HEK293 (cell line): ENCODE data around the gene C2.

Experiments
- CTCF ChIA-PET: fragments of 350-600 bp; formaldehyde crosslinking; extraction: SDS; loops from one replicate; lab custom pipeline; 2021; ENCODE audit warnings: antibody characterized with exemption; lab: Yijun Ruan, JAX
- POLR2A ChIA-PET: fragments of 300-600 bp; formaldehyde crosslinking; extraction: SDS; loops from one replicate; lab custom pipeline; 2020; ENCODE audit warnings: antibody characterized with exemption, inconsistent platforms; lab: Yijun Ruan, JAX
- H3K27ac ChIP-seq: fragments of 200-500 bp; sonication (Bioruptor generic); 2 replicates; pipeline ENCODE4 v1.5.1; 2014; ENCODE audit warnings: low read depth, low read length, control low read depth, inconsistent platforms; ENCODE audit errors: extremely low read depth
- H3K36me3 ChIP-seq, 2 experiments: fragments of 200-500 bp in 1 of 2; sonication (Bioruptor generic) in 1 of 2; 1 replicate in 1 of 2; 2 replicates in 1 of 2; pipeline ENCODE4 v1.5.1; 2014 to 2017; ENCODE audit warnings: inconsistent platforms in 2 of 2, low read length in 2 of 2; ENCODE audit not compliant: control insufficient read depth in 2 of 2, insufficient read depth in 1 of 2
- H3K4me1 ChIP-seq: fragments of 200-500 bp; sonication (Bioruptor generic); 2 replicates; pipeline ENCODE4 v1.5.1; 2014; ENCODE audit warnings: mild to moderate bottlenecking, low read length, inconsistent platforms; ENCODE audit not compliant: control insufficient read depth, insufficient read depth
- H3K4me3 ChIP-seq: 2 replicates; pipeline ENCODE4 v1.5.1; 2011; ENCODE audit warnings: low read depth, mild to moderate bottlenecking, control low read depth, low read length, moderate library complexity
- H3K9me3 ChIP-seq: fragments of 200-500 bp; sonication (Bioruptor generic); 2 replicates; pipeline ENCODE4 v1.5.1; 2014; ENCODE audit warnings: low read depth, low read length, inconsistent platforms; ENCODE audit not compliant: control insufficient read depth, insufficient read depth
- MZF1 ChIP-seq: fragments of 450-650 bp; formaldehyde crosslinking; IDR thresholded peaks from 2 replicates; pipeline ENCODE4 v1.5.1; 2017; ENCODE audit warnings: missing biosample characterization, missing genetic modification characterization, borderline replicate concordance
- ZBTB17 ChIP-seq: fragments of 450-650 bp; formaldehyde crosslinking; IDR thresholded peaks from 2 replicates; pipeline ENCODE4 v1.5.1; 2016; ENCODE audit warnings: missing biosample characterization, missing genetic modification characterization
- ZFP41 ChIP-seq: fragments of 450-650 bp; formaldehyde crosslinking; IDR thresholded peaks from 2 replicates; pipeline ENCODE4 v1.5.1; 2016; ENCODE audit warnings: missing biosample characterization, missing genetic modification characterization, borderline replicate concordance
- ZNF121 ChIP-seq: fragments of 450-650 bp; formaldehyde crosslinking; IDR thresholded peaks from 2 replicates; pipeline ENCODE4 v1.5.1; 2016; ENCODE audit warnings: missing biosample characterization, missing genetic modification characterization
- ZNF138 ChIP-seq: fragments of 450-650 bp; formaldehyde crosslinking; IDR thresholded peaks from 2 replicates; pipeline ENCODE4 v1.5.1; 2016; ENCODE audit warnings: missing biosample characterization, missing genetic modification characterization, borderline replicate concordance
- ZNF202 ChIP-seq: fragments of 450-650 bp; formaldehyde crosslinking; IDR thresholded peaks from 2 replicates; pipeline ENCODE4 v1.5.1; 2016; ENCODE audit warnings: missing biosample characterization, missing genetic modification characterization, borderline replicate concordance
- ZNF274 ChIP-seq, 2 experiments: fragments of 200-500 bp in 1 of 2; fragments of 450-650 bp in 1 of 2; sonication (Bioruptor generic) in 1 of 2; formaldehyde crosslinking in 1 of 2; IDR thresholded peaks; 2 replicates each; pipeline versions ENCODE4 v1.5.1 to v1.6.1; 2014 to 2016; ENCODE audit warnings: borderline replicate concordance in 1 of 2, inconsistent platforms in 1 of 2, low read length in 1 of 2, missing biosample characterization in 1 of 2, missing genetic modification characterization in 1 of 2
- ZNF302 ChIP-seq: fragments of 450-650 bp; formaldehyde crosslinking; IDR thresholded peaks from 2 replicates; pipeline ENCODE4 v1.5.1; 2016; ENCODE audit warnings: missing biosample characterization, missing genetic modification characterization, low read depth
- ZNF324 ChIP-seq: fragments of 450-650 bp; formaldehyde crosslinking; IDR thresholded peaks from 2 replicates; pipeline ENCODE4 v1.5.1; 2016; ENCODE audit warnings: missing biosample characterization, missing genetic modification characterization
- ZNF404 ChIP-seq: fragments of 450-650 bp; formaldehyde crosslinking; IDR thresholded peaks from 2 replicates; pipeline ENCODE4 v1.5.1; 2017; ENCODE audit warnings: missing biosample characterization, missing genetic modification characterization
- ZNF610 ChIP-seq: fragments of 450-650 bp; formaldehyde crosslinking; IDR thresholded peaks from 2 replicates; pipeline ENCODE4 v1.5.1; 2016; ENCODE audit warnings: missing biosample characterization, missing genetic modification characterization, borderline replicate concordance
- ZNF654 ChIP-seq: fragments of 450-650 bp; formaldehyde crosslinking; IDR thresholded peaks from 2 replicates; pipeline ENCODE4 v1.5.1; 2016; ENCODE audit warnings: low read depth, missing biosample characterization, missing genetic modification characterization
- ZNF777 ChIP-seq: fragments of 450-650 bp; formaldehyde crosslinking; IDR thresholded peaks from 2 replicates; pipeline ENCODE4 v1.5.1; 2017; ENCODE audit warnings: missing biosample characterization, missing genetic modification characterization, borderline replicate concordance
- ZSCAN23 ChIP-seq: fragments of 450-650 bp; formaldehyde crosslinking; IDR thresholded peaks from 2 replicates; pipeline ENCODE4 v1.5.1; 2016; ENCODE audit warnings: missing biosample characterization, missing genetic modification characterization
- ZSCAN30 ChIP-seq: fragments of 450-650 bp; IDR thresholded peaks from 2 replicates; pipeline ENCODE4 v1.5.1; 2018; ENCODE audit warnings: missing biosample characterization, mild to moderate bottlenecking, missing genetic modification characterization, moderate library complexity
- TF ChIP-seq, protein P1 (sequence below): fragments of 450-650 bp; formaldehyde crosslinking; IDR thresholded peaks from 2 replicates; pipeline ENCODE4 v1.5.1; 2016; ENCODE audit warnings: missing biosample characterization, missing genetic modification characterization
- TF ChIP-seq, protein P2 (sequence below): fragments of 450-650 bp; formaldehyde crosslinking; IDR thresholded peaks from 2 replicates; pipeline ENCODE4 v1.5.1; 2016; ENCODE audit warnings: missing biosample characterization, missing genetic modification characterization
- TF ChIP-seq, protein P3 (sequence below): fragments of 450-650 bp; formaldehyde crosslinking; IDR thresholded peaks from 2 replicates; pipeline ENCODE4 v1.5.1; 2017; ENCODE audit warnings: missing biosample characterization, missing genetic modification characterization
- TF ChIP-seq, protein P4 (sequence below): fragments of 450-650 bp; formaldehyde crosslinking; IDR thresholded peaks from 2 replicates; pipeline ENCODE4 v1.5.1; 2017; ENCODE audit warnings: missing biosample characterization, missing genetic modification characterization
- TF ChIP-seq, protein P5 (sequence below): fragments of 450-650 bp; formaldehyde crosslinking; IDR thresholded peaks from 2 replicates; pipeline ENCODE4 v1.5.1; 2016; ENCODE audit warnings: missing biosample characterization, missing genetic modification characterization, borderline replicate concordance

Gene C2

DNA sequence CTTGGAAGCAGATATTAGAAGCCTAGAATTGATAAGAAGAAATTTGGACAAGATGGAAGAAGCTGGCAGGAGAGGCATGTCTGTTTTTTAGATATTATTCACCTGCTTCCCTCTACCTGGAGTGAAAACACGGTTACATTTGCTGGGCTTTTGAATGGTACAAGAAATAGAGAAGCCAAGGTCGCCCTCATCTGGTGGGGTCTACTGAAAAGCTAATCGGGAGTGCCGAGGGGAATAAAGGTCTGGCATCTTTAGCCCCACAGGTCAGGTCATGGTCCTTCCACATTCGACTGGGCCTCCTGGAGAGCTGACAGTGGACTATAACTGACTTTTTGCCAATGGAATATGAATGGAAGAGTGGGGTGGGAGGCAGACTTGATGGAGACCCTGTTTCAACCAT, 4.6 kb upstream of the C2 start:
- CTCF ChIA-PET = interaction anchor here (0.6 to 1.6 kb wide), 12 partner anchors 12 to 324 kb away, joined by 3 to 7 read pairs (median 4); partner anchors contain the start of gene VARS1
- no peak overlapping the region for H3K27ac ChIP-seq
- TF ChIP-seq ZNF654 (tag by site-specific recombination) (peak; percentile 49), ZBTB17 (tag by site-specific recombination) (peak; percentile 46), ZNF302 (tag by site-specific recombination) (no peak)
- TF ChIP-seq, protein P1, sequence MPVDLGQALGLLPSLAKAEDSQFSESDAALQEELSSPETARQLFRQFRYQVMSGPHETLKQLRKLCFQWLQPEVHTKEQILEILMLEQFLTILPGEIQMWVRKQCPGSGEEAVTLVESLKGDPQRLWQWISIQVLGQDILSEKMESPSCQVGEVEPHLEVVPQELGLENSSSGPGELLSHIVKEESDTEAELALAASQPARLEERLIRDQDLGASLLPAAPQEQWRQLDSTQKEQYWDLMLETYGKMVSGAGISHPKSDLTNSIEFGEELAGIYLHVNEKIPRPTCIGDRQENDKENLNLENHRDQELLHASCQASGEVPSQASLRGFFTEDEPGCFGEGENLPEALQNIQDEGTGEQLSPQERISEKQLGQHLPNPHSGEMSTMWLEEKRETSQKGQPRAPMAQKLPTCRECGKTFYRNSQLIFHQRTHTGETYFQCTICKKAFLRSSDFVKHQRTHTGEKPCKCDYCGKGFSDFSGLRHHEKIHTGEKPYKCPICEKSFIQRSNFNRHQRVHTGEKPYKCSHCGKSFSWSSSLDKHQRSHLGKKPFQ (tag by site-specific recombination) = no peak
- TF ChIP-seq, protein P2, sequence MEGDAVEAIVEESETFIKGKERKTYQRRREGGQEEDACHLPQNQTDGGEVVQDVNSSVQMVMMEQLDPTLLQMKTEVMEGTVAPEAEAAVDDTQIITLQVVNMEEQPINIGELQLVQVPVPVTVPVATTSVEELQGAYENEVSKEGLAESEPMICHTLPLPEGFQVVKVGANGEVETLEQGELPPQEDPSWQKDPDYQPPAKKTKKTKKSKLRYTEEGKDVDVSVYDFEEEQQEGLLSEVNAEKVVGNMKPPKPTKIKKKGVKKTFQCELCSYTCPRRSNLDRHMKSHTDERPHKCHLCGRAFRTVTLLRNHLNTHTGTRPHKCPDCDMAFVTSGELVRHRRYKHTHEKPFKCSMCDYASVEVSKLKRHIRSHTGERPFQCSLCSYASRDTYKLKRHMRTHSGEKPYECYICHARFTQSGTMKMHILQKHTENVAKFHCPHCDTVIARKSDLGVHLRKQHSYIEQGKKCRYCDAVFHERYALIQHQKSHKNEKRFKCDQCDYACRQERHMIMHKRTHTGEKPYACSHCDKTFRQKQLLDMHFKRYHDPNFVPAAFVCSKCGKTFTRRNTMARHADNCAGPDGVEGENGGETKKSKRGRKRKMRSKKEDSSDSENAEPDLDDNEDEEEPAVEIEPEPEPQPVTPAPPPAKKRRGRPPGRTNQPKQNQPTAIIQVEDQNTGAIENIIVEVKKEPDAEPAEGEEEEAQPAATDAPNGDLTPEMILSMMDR (tag by site-specific recombination) = peak; percentile 47; the same call in 1 of the 2 replicates
- H3K36me3 ChIP-seq = no peaks in the 10 kb centered on the region
- no peaks in the 10 kb centered on the region for H3K9me3 ChIP-seq
- no peaks in the 10 kb centered on the region for H3K4me1 ChIP-seq
- POLR2A ChIA-PET = interaction anchor here (0.6 to 1.9 kb wide), 7 partner anchors 18 to 425 kb away, joined by 3 to 5 read pairs (median 3); partner anchors contain the start of genes C6orf47, EHMT2 and MICB
- no peak overlapping the region for H3K4me3 ChIP-seq

DNA sequence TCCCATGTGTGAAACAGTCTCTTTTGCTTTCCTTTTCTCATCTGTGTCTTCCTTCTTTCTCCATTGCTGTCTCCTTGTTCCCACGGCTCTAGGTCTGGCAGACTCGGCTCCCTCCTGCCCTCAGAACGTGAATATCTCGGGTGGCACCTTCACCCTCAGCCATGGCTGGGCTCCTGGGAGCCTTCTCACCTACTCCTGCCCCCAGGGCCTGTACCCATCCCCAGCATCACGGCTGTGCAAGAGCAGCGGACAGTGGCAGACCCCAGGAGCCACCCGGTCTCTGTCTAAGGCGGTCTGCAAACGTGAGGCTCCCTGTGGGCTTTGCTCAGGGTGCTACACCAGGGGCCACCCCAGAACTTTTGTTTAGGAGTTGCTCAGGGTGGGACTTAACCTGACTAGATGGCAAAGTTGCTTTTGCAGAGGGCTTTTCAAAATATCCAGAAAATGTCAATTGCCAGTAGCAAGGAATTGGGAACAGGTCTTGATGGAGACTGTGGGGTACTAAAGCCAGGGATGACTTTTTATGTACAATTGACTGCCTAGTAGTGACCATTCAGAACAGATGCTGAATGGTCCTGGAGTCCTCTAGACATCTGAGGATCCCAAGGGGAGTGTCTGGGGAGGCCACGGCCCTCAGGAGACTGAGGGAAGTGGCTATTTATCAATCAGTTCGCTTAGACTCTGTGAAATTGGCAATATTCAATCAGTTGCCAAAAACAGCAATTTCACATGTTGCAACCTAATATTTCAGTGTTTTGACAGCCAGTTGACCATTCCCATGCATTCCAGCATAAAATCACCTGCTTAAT, 550 bp downstream of the C2 start:
- H3K27ac ChIP-seq = no peak overlapping the region
- H3K9me3 ChIP-seq = no peaks in the 10 kb centered on the region
- no peak overlapping the region for H3K4me3 ChIP-seq
- ChIA-PET POLR2A (no interaction called here), CTCF (interaction anchor here (0.9 to 3.4 kb wide), 3 partner anchors 13 to 24 kb away, joined by 3 to 17 read pairs (median 3); no protein-coding TSS in a partner anchor)
- no peaks in the 10 kb centered on the region for H3K4me1 ChIP-seq
- no peaks in the 10 kb centered on the region for H3K36me3 ChIP-seq
- TF ChIP-seq ZNF121 (tag by site-specific recombination) (no peak), ZNF777 (tag by site-specific recombination) (no peak), ZNF202 (tag by site-specific recombination) (no peak), ZFP41 (tag by site-specific recombination) (no peak), ZNF324 (tag by site-specific recombination) (no peak), ZNF274 (IDR thresholded peaks at IDR 0.05; ENCODE audit: low read length) (no peak), ZNF274 (tag by site-specific recombination; IDR thresholded peaks at IDR 0.05; ENCODE audit: borderline replicate concordance) (no peak), ZNF138 (tag by site-specific recombination) (no peak), ZSCAN30 (tag by site-specific recombination) (no peak), MZF1 (tag by site-specific recombination) (no peak), ZNF404 (tag by site-specific recombination) (no peak), ZNF610 (tag by site-specific recombination) (no peak), ZSCAN23 (tag by site-specific recombination) (no peak)
- TF ChIP-seq, protein P3, sequence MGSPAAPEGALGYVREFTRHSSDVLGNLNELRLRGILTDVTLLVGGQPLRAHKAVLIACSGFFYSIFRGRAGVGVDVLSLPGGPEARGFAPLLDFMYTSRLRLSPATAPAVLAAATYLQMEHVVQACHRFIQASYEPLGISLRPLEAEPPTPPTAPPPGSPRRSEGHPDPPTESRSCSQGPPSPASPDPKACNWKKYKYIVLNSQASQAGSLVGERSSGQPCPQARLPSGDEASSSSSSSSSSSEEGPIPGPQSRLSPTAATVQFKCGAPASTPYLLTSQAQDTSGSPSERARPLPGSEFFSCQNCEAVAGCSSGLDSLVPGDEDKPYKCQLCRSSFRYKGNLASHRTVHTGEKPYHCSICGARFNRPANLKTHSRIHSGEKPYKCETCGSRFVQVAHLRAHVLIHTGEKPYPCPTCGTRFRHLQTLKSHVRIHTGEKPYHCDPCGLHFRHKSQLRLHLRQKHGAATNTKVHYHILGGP (tag by site-specific recombination) = no peak
- TF ChIP-seq, protein P4, sequence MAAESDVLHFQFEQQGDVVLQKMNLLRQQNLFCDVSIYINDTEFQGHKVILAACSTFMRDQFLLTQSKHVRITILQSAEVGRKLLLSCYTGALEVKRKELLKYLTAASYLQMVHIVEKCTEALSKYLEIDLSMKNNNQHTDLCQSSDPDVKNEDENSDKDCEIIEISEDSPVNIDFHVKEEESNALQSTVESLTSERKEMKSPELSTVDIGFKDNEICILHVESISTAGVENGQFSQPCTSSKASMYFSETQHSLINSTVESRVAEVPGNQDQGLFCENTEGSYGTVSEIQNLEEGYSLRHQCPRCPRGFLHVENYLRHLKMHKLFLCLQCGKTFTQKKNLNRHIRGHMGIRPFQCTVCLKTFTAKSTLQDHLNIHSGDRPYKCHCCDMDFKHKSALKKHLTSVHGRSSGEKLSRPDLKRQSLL (tag by site-specific recombination) = no peak
- TF ChIP-seq, protein P5, sequence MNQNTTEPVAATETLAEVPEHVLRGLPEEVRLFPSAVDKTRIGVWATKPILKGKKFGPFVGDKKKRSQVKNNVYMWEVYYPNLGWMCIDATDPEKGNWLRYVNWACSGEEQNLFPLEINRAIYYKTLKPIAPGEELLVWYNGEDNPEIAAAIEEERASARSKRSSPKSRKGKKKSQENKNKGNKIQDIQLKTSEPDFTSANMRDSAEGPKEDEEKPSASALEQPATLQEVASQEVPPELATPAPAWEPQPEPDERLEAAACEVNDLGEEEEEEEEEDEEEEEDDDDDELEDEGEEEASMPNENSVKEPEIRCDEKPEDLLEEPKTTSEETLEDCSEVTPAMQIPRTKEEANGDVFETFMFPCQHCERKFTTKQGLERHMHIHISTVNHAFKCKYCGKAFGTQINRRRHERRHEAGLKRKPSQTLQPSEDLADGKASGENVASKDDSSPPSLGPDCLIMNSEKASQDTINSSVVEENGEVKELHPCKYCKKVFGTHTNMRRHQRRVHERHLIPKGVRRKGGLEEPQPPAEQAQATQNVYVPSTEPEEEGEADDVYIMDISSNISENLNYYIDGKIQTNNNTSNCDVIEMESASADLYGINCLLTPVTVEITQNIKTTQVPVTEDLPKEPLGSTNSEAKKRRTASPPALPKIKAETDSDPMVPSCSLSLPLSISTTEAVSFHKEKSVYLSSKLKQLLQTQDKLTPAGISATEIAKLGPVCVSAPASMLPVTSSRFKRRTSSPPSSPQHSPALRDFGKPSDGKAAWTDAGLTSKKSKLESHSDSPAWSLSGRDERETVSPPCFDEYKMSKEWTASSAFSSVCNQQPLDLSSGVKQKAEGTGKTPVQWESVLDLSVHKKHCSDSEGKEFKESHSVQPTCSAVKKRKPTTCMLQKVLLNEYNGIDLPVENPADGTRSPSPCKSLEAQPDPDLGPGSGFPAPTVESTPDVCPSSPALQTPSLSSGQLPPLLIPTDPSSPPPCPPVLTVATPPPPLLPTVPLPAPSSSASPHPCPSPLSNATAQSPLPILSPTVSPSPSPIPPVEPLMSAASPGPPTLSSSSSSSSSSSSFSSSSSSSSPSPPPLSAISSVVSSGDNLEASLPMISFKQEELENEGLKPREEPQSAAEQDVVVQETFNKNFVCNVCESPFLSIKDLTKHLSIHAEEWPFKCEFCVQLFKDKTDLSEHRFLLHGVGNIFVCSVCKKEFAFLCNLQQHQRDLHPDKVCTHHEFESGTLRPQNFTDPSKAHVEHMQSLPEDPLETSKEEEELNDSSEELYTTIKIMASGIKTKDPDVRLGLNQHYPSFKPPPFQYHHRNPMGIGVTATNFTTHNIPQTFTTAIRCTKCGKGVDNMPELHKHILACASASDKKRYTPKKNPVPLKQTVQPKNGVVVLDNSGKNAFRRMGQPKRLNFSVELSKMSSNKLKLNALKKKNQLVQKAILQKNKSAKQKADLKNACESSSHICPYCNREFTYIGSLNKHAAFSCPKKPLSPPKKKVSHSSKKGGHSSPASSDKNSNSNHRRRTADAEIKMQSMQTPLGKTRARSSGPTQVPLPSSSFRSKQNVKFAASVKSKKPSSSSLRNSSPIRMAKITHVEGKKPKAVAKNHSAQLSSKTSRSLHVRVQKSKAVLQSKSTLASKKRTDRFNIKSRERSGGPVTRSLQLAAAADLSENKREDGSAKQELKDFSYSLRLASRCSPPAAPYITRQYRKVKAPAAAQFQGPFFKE (tag by site-specific recombination) = no peak
